WTC11 (cell line): ENCODE measurements around the gene TTC21A. TPM values are rescaled to one million over a fixed set of nuclear protein-coding genes. Genes with fewer than 3 reads are reported as not detected.

Experiments used
- ATAC-seq: fragments of 200-7000 bp; cut with Tn5 transposase; 2 replicates; pipeline ENCODE4 v1.10.0; 2021; ENCODE audit warnings: mild to moderate bottlenecking, moderate library complexity
- CTCF ChIA-PET: fragments of 300-600 bp; sonication (Branson Sonifier 250); formaldehyde crosslinking; loops from one replicate; lab custom pipeline; 2021; ENCODE audit warnings: antibody characterized with exemption; lab: Charles Lee
- POLR2A ChIA-PET: fragments of 350-600 bp; sonication (Branson Sonifier 250); formaldehyde crosslinking; loops from one replicate; lab custom pipeline; 2021; ENCODE audit warnings: antibody characterized with exemption; lab: Charles Lee
- DNase-seq: peaks from one replicate; pipeline ENCODE4 v3.0.0; 2021; ENCODE audit warnings: low spot score
- H3K27ac Mint-ChIP-seq: 2 replicates; pipeline ENCODE4 v1.8.0; 2021; ENCODE audit warnings: mixed read lengths
- H3K27me3 Mint-ChIP-seq: 2 replicates; pipeline ENCODE4 v1.8.0; 2021; ENCODE audit warnings: low read depth, mild to moderate bottlenecking, moderate library complexity, mixed read lengths
- H3K36me3 Mint-ChIP-seq: 2 replicates; pipeline ENCODE4 v1.8.0; 2021; ENCODE audit warnings: mixed read lengths
- H3K4me1 Mint-ChIP-seq: 2 replicates; pipeline ENCODE4 v1.8.0; 2022; ENCODE audit warnings: mixed read lengths
- H3K4me3 Mint-ChIP-seq: 2 replicates; pipeline ENCODE4 v1.8.0; 2021; ENCODE audit warnings: mild to moderate bottlenecking, moderate library complexity, mixed read lengths
- H3K9me3 Mint-ChIP-seq: 2 replicates; pipeline ENCODE4 v1.8.0; 2021; ENCODE audit warnings: mixed read lengths
- CREM ChIP-seq: sonication (generic); formaldehyde crosslinking; IDR thresholded peaks from 2 replicates; pipeline ENCODE4 v1.8.1; 2022; ENCODE audit warnings: mild to moderate bottlenecking, missing genetic modification reagents, moderate library complexity
- E2F4 ChIP-seq: sonication (generic); formaldehyde crosslinking; IDR thresholded peaks from 2 replicates; pipeline ENCODE4 v1.8.1; 2022; ENCODE audit warnings: low read depth, mild to moderate bottlenecking, moderate library complexity, missing genetic modification reagents, borderline replicate concordance
- EMX1 ChIP-seq: fragments of 250-450 bp; sonication (Bioruptor Pico); IDR thresholded peaks from 2 replicates; pipeline ENCODE4 v1.8.0; 2021; ENCODE audit warnings: mild to moderate bottlenecking
- ERG ChIP-seq: fragments of 250-450 bp; sonication (Bioruptor Pico); IDR thresholded peaks from 2 replicates; pipeline ENCODE4 v1.8.0; 2021; ENCODE audit warnings: mild to moderate bottlenecking
- ETV6 ChIP-seq: sonication (generic); formaldehyde crosslinking; IDR thresholded peaks from 2 replicates; pipeline ENCODE4 v1.8.1; 2022; ENCODE audit warnings: mild to moderate bottlenecking, missing genetic modification reagents
- FOXP1 ChIP-seq: sonication (generic); formaldehyde crosslinking; IDR thresholded peaks from 2 replicates; pipeline ENCODE4 v1.8.0; 2022; ENCODE audit warnings: missing genetic modification reagents, mild to moderate bottlenecking, moderate library complexity, borderline replicate concordance
- MYBL2 ChIP-seq: sonication (generic); formaldehyde crosslinking; IDR thresholded peaks from 2 replicates; pipeline ENCODE4 v1.8.1; 2023; ENCODE audit warnings: mild to moderate bottlenecking, moderate library complexity, missing genetic modification reagents
- NFYB ChIP-seq: sonication (generic); formaldehyde crosslinking; conservative IDR thresholded peaks from 2 replicates; pipeline ENCODE4 v1.8.0; 2022; ENCODE audit warnings: low read depth, missing genetic modification reagents
- OVOL2 ChIP-seq: fragments of 250-450 bp; sonication (Bioruptor Pico); IDR thresholded peaks from 2 replicates; pipeline ENCODE4 v1.9.0; 2021; ENCODE audit warnings: mild to moderate bottlenecking, borderline replicate concordance
- PRRX2 ChIP-seq: fragments of 250-450 bp; sonication (Bioruptor Pico); IDR thresholded peaks from 2 replicates; pipeline ENCODE4 v1.8.0; 2021; ENCODE audit warnings: mild to moderate bottlenecking
- TEAD4 ChIP-seq: sonication (generic); formaldehyde crosslinking; IDR thresholded peaks from 2 replicates; pipeline ENCODE4 v1.8.0; 2022; ENCODE audit warnings: mild to moderate bottlenecking, missing genetic modification reagents
- USF2 ChIP-seq: sonication (generic); formaldehyde crosslinking; IDR thresholded peaks from 2 replicates; pipeline ENCODE4 v1.8.1; 2023; ENCODE audit warnings: mild to moderate bottlenecking, missing genetic modification reagents, moderate library complexity
- ZNF281 ChIP-seq: sonication (generic); formaldehyde crosslinking; IDR thresholded peaks from 2 replicates; pipeline ENCODE4 v1.8.0; 2023; ENCODE audit warnings: mild to moderate bottlenecking, missing genetic modification reagents
- ZNF317 ChIP-seq: sonication (generic); formaldehyde crosslinking; IDR thresholded peaks from 2 replicates; pipeline ENCODE4 v1.8.1; 2023; ENCODE audit warnings: low read depth, mild to moderate bottlenecking, moderate library complexity, missing genetic modification reagents, borderline replicate concordance
- ZNF396 ChIP-seq: fragments of 250-450 bp; sonication (Bioruptor Pico); IDR thresholded peaks from 2 replicates; pipeline ENCODE4 v1.8.0; 2021; ENCODE audit warnings: mild to moderate bottlenecking, moderate library complexity, borderline replicate concordance
- ZNF425 ChIP-seq: fragments of 250-450 bp; sonication (Bioruptor Pico); conservative IDR thresholded peaks from 2 replicates; pipeline ENCODE4 v1.9.0; 2021; ENCODE audit warnings: mild to moderate bottlenecking
- total RNA-seq: library from RNA; stranded (reverse); gene quantifications from 3 replicates; pipeline ENCODE4 v1.2.3, GENCODE V29; 2021

The TTC21A gene
- total RNA-seq, 1 experiment from 2014 or later: 3.8 TPM

GRCh38 chr3:39115870-39116269, 8.4 kb downstream of the TTC21A start:
- H3K9me3 Mint-ChIP-seq: no peaks in the 10 kb centered on the region
- H3K36me3 Mint-ChIP-seq: no peaks in the 10 kb centered on the region
- ChIA-PET POLR2A (no interaction called here), CTCF (interaction anchor here (0.6 to 4.4 kb wide), 6 partner anchors 10 to 227 kb away, joined by 3 to 35 read pairs (median 5); no protein-coding TSS in a partner anchor)
- ATAC-seq: no peak
- no peak overlapping the region for H3K27ac Mint-ChIP-seq
- no peaks in the 10 kb centered on the region for H3K27me3 Mint-ChIP-seq
- no peak for TF ChIP-seq MYBL2 (CRISPR knock-in tag)
- no peaks in the 10 kb centered on the region for H3K4me1 Mint-ChIP-seq
- H3K4me3 Mint-ChIP-seq: no peak overlapping the region
- no peak for DNase-seq

GRCh38 chr3:39118079-39118478, 10.6 kb downstream of the TTC21A start:
- POLR2A ChIA-PET: no interaction called here
- no peak for TF ChIP-seq EMX1 (CRISPR knock-in tag)
- TF ChIP-seq CREM (CRISPR knock-in tag): no peak
- TF ChIP-seq PRRX2: no peak
- no peak for TF ChIP-seq ETV6
- TF ChIP-seq FOXP1 (CRISPR knock-in tag): no peak
- TF ChIP-seq USF2 (CRISPR knock-in tag): no peak
- TF ChIP-seq NFYB: no peak
- no peak for TF ChIP-seq E2F4 (CRISPR knock-in tag)
- TF ChIP-seq, all 79 proteins: peak for 0
- Mint-ChIP-seq H3K27me3 (no peaks in the 10 kb centered on the region), H3K4me1 (no peaks in the 10 kb centered on the region), H3K36me3 (no peaks in the 10 kb centered on the region), H3K9me3 (no peaks in the 10 kb centered on the region), H3K4me3 (no peak overlapping the region), H3K27ac (no peak overlapping the region)
- ATAC-seq (no peak), DNase-seq (no peak)
- CTCF ChIA-PET: interaction anchor here (0.9 to 4.4 kb wide), 3 partner anchors 8 to 170 kb away, joined by 3 to 35 read pairs (median 6); no protein-coding TSS in a partner anchor

GRCh38 chr3:39118931-39119660, 11.6 kb downstream of the TTC21A start:
- ATAC-seq (no peak), DNase-seq (no peak)
- TF ChIP-seq TEAD4 (CRISPR knock-in tag) (no peak), ERG (CRISPR knock-in tag) (no peak)
- ChIA-PET CTCF (interaction anchor here (2.1 to 4.4 kb wide), 2 partner anchors 169 to 173 kb away, joined by 8 to 35 read pairs; no protein-coding TSS in a partner anchor), POLR2A (interaction anchor here (0.8 kb wide), 1 partner anchor 169 kb away, joined by 4 read pairs; no protein-coding TSS in a partner anchor)
- Mint-ChIP-seq H3K27ac (no peak overlapping the region), H3K4me1 (no peaks in the 10 kb centered on the region), H3K9me3 (no peaks in the 10 kb centered on the region), H3K27me3 (no peaks in the 10 kb centered on the region), H3K36me3 (no peaks in the 10 kb centered on the region), H3K4me3 (no peak overlapping the region)

- H3K36me3 Mint-ChIP-seq: no peaks in the 10 kb centered on the region
- no peaks in the 10 kb centered on the region for H3K27me3 Mint-ChIP-seq
- no peaks in the 10 kb centered on the region for H3K9me3 Mint-ChIP-seq
- H3K27ac Mint-ChIP-seq: no peak overlapping the region
- TF ChIP-seq ZNF317 (CRISPR knock-in tag) (no peak), ZNF425 (no peak), ZNF396 (CRISPR knock-in tag) (no peak), ZNF281 (no peak), OVOL2 (CRISPR knock-in tag) (no peak)
- no peak for DNase-seq
- ChIA-PET CTCF (interaction anchor here (0.7 to 1.0 kb wide), 3 partner anchors 19 to 167 kb away, joined by 3 to 5 read pairs (median 3); no protein-coding TSS in a partner anchor), POLR2A (no interaction called here)
- ATAC-seq: no peak
- H3K4me3 Mint-ChIP-seq: no peak overlapping the region
- H3K4me1 Mint-ChIP-seq: 0 out of 2 replicates have a peak, but pooled peaks cover 3% of the 10 kb centered on the region
Measured at GRCh38 chr3:39121621-39122020, 14.1 kb downstream of the TTC21A start.
